ENCODE data around the gene USB1. TPM values are rescaled to one million over a fixed set of nuclear protein-coding genes. Genes with fewer than 3 reads are reported as not detected.

Gene USB1
- total RNA-seq, 1 donor from 2014 or later = 100.0 TPM

DNA sequence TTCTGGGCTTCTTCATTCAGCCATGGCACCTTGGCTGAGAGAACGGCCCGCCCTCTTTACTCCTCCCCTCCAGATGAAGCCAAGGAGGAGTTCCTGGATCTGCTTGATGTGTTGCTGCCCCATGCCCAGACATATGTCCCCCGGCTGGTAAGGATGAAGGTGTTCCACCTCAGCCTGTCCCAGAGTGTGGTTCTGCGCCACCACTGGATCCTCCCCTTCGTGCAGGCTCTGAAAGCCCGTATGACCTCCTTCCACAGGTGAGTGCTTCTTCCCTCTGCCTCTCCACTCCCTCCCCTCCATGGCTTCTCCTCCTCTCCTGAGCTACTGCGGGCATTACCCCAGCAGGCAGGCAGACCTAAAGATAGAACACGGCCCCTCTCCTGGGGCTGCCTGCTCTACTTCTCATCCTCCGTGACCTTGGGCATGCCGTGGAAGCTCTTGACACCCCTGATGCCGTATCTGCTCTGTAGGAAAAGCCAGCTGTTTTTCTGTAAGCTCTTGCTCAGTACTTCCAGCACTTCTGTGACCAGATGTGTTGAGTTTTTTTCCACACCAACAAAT, 8.7 kb downstream of the USB1 start:
- Histone ChIP-seq H3K9me3 (ENCODE audit: insufficient read depth, low read depth, low read length) (no peaks in the 10 kb centered on the region), H3K4me3 (ENCODE audit: insufficient read depth, low read depth, low read length) (no peak overlapping the region), H3K27me3 (ENCODE audit: insufficient read depth, low read length) (no peaks in the 10 kb centered on the region), H3K4me1 (ENCODE audit: insufficient read depth, low read length) (peaks cover 20% of the 10 kb centered on the region), H3K4me2 (ENCODE audit: low read length) (no peak overlapping the region), H2AFZ (ENCODE audit: low read depth, low read length) (no peak overlapping the region), H3K36me3 (ENCODE audit: insufficient read depth, low read length) (peaks cover 10% of the 10 kb centered on the region), H3K9ac (ENCODE audit: low read length) (no peak overlapping the region), H3K79me2 (ENCODE audit: insufficient read depth, low read length) (peaks cover 12% of the 10 kb centered on the region), H3K27ac (ENCODE audit: low read depth, low read length) (no peak overlapping the region), H4K20me1 (ENCODE audit: insufficient read depth, low read length) (peaks cover 18% of the 10 kb centered on the region)
- H3K36me3 Mint-ChIP-seq (ENCODE audit: low read depth, unreplicated experiment) = peaks cover 16% of the 10 kb centered on the region
- FAIRE-seq = no peak
- no peak overlapping the region for H3K4me3 Mint-ChIP-seq (ENCODE audit: unreplicated experiment)
- DNase-seq (ENCODE audit: low read depth) = no peak
- H3K27me3 Mint-ChIP-seq (ENCODE audit: low read depth, unreplicated experiment) = no peaks in the 10 kb centered on the region
- H3K9me3 Mint-ChIP-seq (ENCODE audit: unreplicated experiment) = no peaks in the 10 kb centered on the region
- no peak overlapping the region for H3K27ac Mint-ChIP-seq (ENCODE audit: unreplicated experiment)
- TF ChIP-seq EZH2 (IDR thresholded peaks at IDR 0.05; ENCODE audit: insufficient read depth, low read length) = no peak
- TF ChIP-seq, protein P1, sequence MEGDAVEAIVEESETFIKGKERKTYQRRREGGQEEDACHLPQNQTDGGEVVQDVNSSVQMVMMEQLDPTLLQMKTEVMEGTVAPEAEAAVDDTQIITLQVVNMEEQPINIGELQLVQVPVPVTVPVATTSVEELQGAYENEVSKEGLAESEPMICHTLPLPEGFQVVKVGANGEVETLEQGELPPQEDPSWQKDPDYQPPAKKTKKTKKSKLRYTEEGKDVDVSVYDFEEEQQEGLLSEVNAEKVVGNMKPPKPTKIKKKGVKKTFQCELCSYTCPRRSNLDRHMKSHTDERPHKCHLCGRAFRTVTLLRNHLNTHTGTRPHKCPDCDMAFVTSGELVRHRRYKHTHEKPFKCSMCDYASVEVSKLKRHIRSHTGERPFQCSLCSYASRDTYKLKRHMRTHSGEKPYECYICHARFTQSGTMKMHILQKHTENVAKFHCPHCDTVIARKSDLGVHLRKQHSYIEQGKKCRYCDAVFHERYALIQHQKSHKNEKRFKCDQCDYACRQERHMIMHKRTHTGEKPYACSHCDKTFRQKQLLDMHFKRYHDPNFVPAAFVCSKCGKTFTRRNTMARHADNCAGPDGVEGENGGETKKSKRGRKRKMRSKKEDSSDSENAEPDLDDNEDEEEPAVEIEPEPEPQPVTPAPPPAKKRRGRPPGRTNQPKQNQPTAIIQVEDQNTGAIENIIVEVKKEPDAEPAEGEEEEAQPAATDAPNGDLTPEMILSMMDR (IDR thresholded peaks at IDR 0.05; ENCODE audit: insufficient read depth, low read depth, low read length) = no peak
- peaks cover 21% of the 10 kb centered on the region for H3K4me1 Mint-ChIP-seq (ENCODE audit: low read depth, unreplicated experiment)

DNA sequence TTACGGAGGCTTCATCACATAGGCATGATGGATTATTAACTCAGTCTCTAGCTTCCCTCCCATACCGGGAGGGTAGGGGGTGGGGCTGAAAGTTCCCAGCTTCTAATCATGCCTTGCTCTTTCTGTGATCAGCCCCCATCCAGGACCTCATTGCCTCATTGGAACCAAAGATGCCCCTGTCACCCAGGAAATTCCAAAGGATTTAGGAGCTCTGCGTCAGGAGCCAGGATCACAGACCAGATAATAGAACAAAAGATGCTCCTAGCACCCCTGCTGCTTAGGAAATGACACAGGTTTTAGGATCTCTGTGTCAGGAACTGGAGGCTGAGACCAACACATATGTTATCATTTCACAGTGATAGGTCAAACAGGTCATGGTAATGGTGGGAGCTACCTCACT, 9.7 kb downstream of the USB1 start:
- no peak overlapping the region for H3K4me3 Mint-ChIP-seq (ENCODE audit: unreplicated experiment)
- no peaks in the 10 kb centered on the region for H3K27me3 ChIP-seq (ENCODE audit: insufficient read depth, low read length)
- no peaks in the 10 kb centered on the region for H3K27me3 Mint-ChIP-seq (ENCODE audit: low read depth, unreplicated experiment)
- H3K27ac Mint-ChIP-seq (ENCODE audit: unreplicated experiment) = peak overlapping the region; percentile 58
- no peak overlapping the region for H2AFZ ChIP-seq (ENCODE audit: low read depth, low read length)
- H3K36me3 Mint-ChIP-seq (ENCODE audit: low read depth, unreplicated experiment) = peaks cover 16% of the 10 kb centered on the region
- no peak overlapping the region for H3K4me3 ChIP-seq (ENCODE audit: insufficient read depth, low read depth, low read length)
- H3K4me1 Mint-ChIP-seq (ENCODE audit: low read depth, unreplicated experiment) = peaks cover 21% of the 10 kb centered on the region
- FAIRE-seq (no peak), DNase-seq (ENCODE audit: low read depth) (no peak)
- H3K36me3 ChIP-seq (ENCODE audit: insufficient read depth, low read length) = peaks cover 10% of the 10 kb centered on the region
- H3K9me3 ChIP-seq (ENCODE audit: insufficient read depth, low read depth, low read length) = no peaks in the 10 kb centered on the region
- TF ChIP-seq, protein P1 (IDR thresholded peaks at IDR 0.05; ENCODE audit: insufficient read depth, low read depth, low read length) = no peak
- TF ChIP-seq EZH2 (IDR thresholded peaks at IDR 0.05; ENCODE audit: insufficient read depth, low read length) = no peak
- H3K9ac ChIP-seq (ENCODE audit: low read length) = peak overlapping the region; percentile 3
- no peak overlapping the region for H3K27ac ChIP-seq (ENCODE audit: low read depth, low read length)
- no peaks in the 10 kb centered on the region for H3K9me3 Mint-ChIP-seq (ENCODE audit: unreplicated experiment)
- H3K79me2 ChIP-seq (ENCODE audit: insufficient read depth, low read length) = peaks cover 12% of the 10 kb centered on the region
- peaks cover 20% of the 10 kb centered on the region for H4K20me1 ChIP-seq (ENCODE audit: insufficient read depth, low read length)
- peaks cover 18% of the 10 kb centered on the region for H3K4me1 ChIP-seq (ENCODE audit: insufficient read depth, low read length)
- H3K4me2 ChIP-seq (ENCODE audit: low read length) = peak overlapping the region; percentile 58

DNA sequence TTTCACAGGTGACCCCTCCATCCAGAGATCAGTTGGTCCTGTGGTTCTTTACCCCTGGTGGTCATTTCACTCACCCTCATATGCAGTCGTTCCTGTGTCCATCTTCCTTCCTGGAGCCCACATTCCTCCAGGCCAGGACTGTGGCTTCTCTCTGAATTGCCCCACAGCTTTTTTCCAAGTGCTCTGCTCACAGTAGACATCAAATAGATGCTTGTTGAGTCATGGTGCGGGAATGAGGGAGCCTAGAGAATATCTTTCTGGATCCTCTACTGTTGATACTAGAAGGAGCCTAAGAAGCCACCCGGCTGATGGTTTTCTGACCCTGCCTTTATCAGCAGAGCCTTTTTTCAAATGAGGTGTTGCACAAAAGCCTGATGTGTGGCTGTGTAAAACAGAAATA, 10.4 kb downstream of the USB1 start:
- H2AFZ ChIP-seq (ENCODE audit: low read depth, low read length) = no peak overlapping the region
- no peaks in the 10 kb centered on the region for H3K9me3 ChIP-seq (ENCODE audit: insufficient read depth, low read depth, low read length)
- Mint-ChIP-seq H3K27ac (ENCODE audit: unreplicated experiment) (peak overlapping the region; percentile 72), H3K36me3 (ENCODE audit: low read depth, unreplicated experiment) (peaks cover 15% of the 10 kb centered on the region), H3K4me3 (ENCODE audit: unreplicated experiment) (no peak overlapping the region), H3K27me3 (ENCODE audit: low read depth, unreplicated experiment) (no peaks in the 10 kb centered on the region), H3K4me1 (ENCODE audit: low read depth, unreplicated experiment) (peaks cover 21% of the 10 kb centered on the region), H3K9me3 (ENCODE audit: unreplicated experiment) (no peaks in the 10 kb centered on the region)
- peaks cover 10% of the 10 kb centered on the region for H3K36me3 ChIP-seq (ENCODE audit: insufficient read depth, low read length)
- H3K4me3 ChIP-seq (ENCODE audit: insufficient read depth, low read depth, low read length) = no peak overlapping the region
- peaks cover 23% of the 10 kb centered on the region for H4K20me1 ChIP-seq (ENCODE audit: insufficient read depth, low read length)
- peaks cover 18% of the 10 kb centered on the region for H3K4me1 ChIP-seq (ENCODE audit: insufficient read depth, low read length)
- FAIRE-seq (peak; percentile 79), DNase-seq (ENCODE audit: low read depth) (peak; percentile 74)
- H3K27ac ChIP-seq (ENCODE audit: low read depth, low read length) = peak overlapping the region; percentile 25
- peak overlapping the region; percentile 58 for H3K4me2 ChIP-seq (ENCODE audit: low read length)
- no peak for TF ChIP-seq EZH2 (IDR thresholded peaks at IDR 0.05; ENCODE audit: insufficient read depth, low read length)
- TF ChIP-seq, protein P1 (IDR thresholded peaks at IDR 0.05; ENCODE audit: insufficient read depth, low read depth, low read length) = no peak
- no peaks in the 10 kb centered on the region for H3K27me3 ChIP-seq (ENCODE audit: insufficient read depth, low read length)
- H3K9ac ChIP-seq (ENCODE audit: low read length) = peak overlapping the region; percentile 3
- H3K79me2 ChIP-seq (ENCODE audit: insufficient read depth, low read length) = peaks cover 12% of the 10 kb centered on the region

All from astrocyte (in vitro differentiated cells and primary cell).